EL (cell line): ENCODE results near the gene FXYD4.
"Not testable (repeated sequence)": the region's sequence is repeated elsewhere in the genome, so short reads cannot be mapped to it uniquely, and the experiment has no call there.

Experiments
- DNase-seq: peaks from one replicate; pipeline ENCODE4 v3.0.0-alpha.2; 2016

FXYD4 gene

GRCh38 chr10:43421201-43421507, 49.7 kb downstream of the FXYD4 start:
- DNase-seq: no peak

GRCh38 chr10:43421519-43421918, 50.1 kb downstream of the FXYD4 start:
- no peak for DNase-seq

- DNase-seq: not testable (repeated sequence)
Measured at GRCh38 chr10:43421944-43422343, 50.5 kb downstream of the FXYD4 start.

GRCh38 chr10:43424416-43424815, 53.0 kb downstream of the FXYD4 start:
- DNase-seq: no peak
